Measurements from ENCODE around the gene ENAH.
A peak's percentile ranks its signal among the peaks of the same experiment; 100 is the strongest.
"Not testable (repeated sequence)": the region's sequence is repeated elsewhere in the genome, so short reads cannot be mapped to it uniquely, and the experiment has no call there.

Gene ENAH

GRCh38 chr1:225525377-225525776, 127.5 kb downstream of the ENAH start:
- DNase-seq (ENCODE audit: low spot score), result no peak

DNA sequence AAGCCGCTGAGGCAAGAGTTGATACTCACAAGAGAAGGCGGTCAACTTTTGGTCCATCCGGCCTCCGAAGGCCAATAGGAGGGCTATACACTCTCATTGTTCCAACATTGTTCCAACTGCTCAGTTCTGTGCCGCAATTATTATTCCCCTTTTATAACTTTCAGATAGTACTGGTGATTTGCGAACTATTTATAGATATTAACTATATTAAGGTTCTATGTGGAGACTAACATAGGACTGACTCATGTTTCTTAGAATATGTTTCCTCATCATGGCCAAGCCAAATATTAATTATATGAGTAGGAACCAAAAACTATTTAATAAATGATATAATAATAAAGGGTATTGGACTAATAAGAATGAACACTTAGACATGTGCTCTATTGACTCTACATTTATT, 128.4 kb downstream of the ENAH start:
- no peak for DNase-seq (ENCODE audit: low spot score)

- no peak for DNase-seq (ENCODE audit: low spot score)
Measured at GRCh38 chr1:225523263-225523950, 129.5 kb downstream of the ENAH start.

- DNase-seq (ENCODE audit: low spot score), result no peak
Measured at GRCh38 chr1:225522588-225523262, 130.2 kb downstream of the ENAH start.

- DNase-seq (ENCODE audit: low spot score), result no peak
Measured at GRCh38 chr1:225520587-225521227, 132.2 kb downstream of the ENAH start.

- DNase-seq (ENCODE audit: low spot score), result no peak
Measured at GRCh38 chr1:225519166-225519863, 133.6 kb downstream of the ENAH start.

DNA sequence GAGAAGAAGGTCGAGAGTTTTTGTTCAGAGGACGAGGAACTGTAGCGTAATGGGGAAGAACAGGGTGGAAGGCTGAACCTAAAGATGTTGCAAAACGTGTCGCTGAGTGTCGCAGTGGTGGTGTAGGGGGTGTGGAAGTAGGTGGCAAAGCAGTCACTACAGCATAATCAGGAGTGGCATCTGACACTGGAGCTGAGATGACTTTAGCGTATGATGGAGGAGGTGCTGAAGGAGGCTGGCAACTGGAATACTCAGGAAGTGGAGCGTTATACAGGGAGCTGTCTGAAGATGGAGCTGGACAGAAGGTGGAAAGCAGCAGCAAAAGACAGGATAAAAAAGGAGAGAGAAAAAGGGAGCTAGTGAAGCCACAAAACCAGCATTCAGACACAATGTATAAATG, 135.2 kb downstream of the ENAH start:
- DNase-seq (ENCODE audit: low spot score), result peak; percentile 25

GRCh38 chr1:225517221-225517620, 135.7 kb downstream of the ENAH start:
- DNase-seq (ENCODE audit: low spot score), result no peak

DNA sequence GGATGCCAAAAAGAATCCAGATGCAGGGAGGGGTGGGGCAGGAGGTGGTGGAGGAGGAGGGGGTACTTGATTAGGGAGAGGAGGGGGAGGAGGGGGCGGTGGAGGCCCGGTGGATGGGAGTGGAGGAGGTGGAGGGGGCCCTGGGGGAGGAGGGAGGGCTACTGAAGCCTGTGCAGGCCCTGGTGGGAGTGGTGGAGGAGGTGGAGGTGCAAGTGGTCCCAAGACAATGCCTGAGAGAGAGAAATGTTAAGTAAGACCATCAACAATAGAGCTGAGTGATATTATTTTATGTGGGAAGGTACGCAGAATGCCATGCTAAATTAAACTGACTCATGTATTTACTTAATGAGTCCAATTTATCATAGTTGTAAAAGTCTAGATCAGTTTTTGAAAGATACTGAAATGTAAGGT, 138.2 kb downstream of the ENAH start:
- DNase-seq (ENCODE audit: low spot score), result no peak

- not testable (repeated sequence) for DNase-seq (ENCODE audit: low spot score)
Measured at GRCh38 chr1:225513576-225513975, 139.3 kb downstream of the ENAH start.

DNA sequence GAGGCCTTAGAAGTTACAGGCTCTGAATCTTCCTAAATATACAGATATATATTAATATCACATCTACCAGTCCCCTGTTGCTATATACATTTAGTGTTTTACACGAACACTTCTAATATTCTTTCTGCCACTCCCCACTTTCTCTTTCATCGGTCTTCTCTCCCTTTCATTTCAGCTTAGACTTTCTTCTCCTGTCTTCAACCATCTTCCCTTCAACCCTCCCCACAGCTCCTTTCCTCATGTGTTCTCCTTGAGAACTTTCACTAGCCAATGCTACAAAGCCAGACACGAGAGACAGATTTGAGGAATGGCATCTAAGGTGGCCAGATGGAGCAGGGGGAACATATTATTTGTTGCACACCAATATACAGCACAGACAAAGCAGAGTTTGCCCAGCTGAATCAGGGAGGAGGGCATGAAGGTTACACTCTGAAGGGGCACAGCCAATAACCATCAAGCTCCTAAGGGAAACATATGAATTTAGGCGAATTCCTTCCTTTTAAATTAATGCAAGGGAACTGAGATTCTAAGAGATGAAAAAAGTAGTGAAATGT, 141.0 kb downstream of the ENAH start:
- DNase-seq (ENCODE audit: low spot score), result no peak

GRCh38 chr1:225510740-225511139, 142.2 kb downstream of the ENAH start:
- not testable (repeated sequence) for DNase-seq (ENCODE audit: low spot score)

DNA sequence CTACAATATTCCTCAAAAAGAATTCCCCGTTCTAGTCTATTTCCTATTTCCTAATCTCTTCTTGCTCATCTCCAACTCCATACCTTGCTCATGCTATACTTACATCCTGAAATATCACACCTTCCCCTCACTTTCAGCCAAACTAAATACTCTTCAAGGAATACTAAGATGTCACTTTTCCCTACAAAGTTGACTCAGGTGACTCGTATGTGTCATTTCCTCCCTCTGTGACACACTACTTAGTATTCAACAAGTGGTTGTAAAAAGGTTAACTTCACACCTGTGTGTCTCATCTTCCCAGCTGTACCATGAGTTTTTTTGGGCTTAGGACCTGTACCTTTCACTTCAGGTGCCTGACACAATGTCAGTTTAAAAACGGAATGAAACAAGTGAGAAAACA, 143.2 kb downstream of the ENAH start:
- DNase-seq (ENCODE audit: low spot score), result no peak

GRCh38 chr1:225509376-225509707, 143.6 kb downstream of the ENAH start:
- DNase-seq (ENCODE audit: low spot score), result no peak

- DNase-seq (ENCODE audit: low spot score), result peak; percentile 92
Measured at GRCh38 chr1:225508538-225509375, 144.2 kb downstream of the ENAH start.

- no peak for DNase-seq (ENCODE audit: low spot score)
Measured at GRCh38 chr1:225506727-225507126, 146.2 kb downstream of the ENAH start.

DNA sequence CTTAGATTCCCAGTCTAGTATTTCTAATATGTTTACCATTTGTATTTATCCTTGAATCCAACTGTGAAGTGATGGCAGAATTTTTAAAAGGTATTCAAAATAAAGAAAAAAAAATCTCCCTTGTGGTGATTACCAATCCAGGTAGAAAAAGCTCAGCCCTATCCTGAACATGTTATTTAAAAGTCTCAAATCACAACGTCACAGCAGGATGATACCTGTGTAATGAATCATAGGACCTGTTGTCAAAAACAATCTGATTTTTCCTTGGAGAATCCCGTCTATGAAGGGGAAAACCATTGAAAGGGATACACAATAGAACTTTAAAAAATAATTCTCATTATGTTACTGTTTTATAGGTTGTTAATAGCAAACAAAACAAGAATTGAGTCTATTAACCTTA, 148.1 kb downstream of the ENAH start:
- DNase-seq (ENCODE audit: low spot score), result no peak

GRCh38 chr1:225500624-225501192, 152.2 kb downstream of the ENAH start:
- DNase-seq (ENCODE audit: low spot score), result no peak

GRCh38 chr1:225498549-225499136, 154.3 kb downstream of the ENAH start:
- no peak for DNase-seq (ENCODE audit: low spot score)

GRCh38 chr1:225494789-225495359, 158.0 kb downstream of the ENAH start:
- no peak for DNase-seq (ENCODE audit: low spot score)
